GM19463 (cell line): ENCODE measurements around the gene RBM39.
"Not testable (repeated sequence)": the region's sequence is repeated elsewhere in the genome, so short reads cannot be mapped to it uniquely, and the experiment has no call there.

Experiments used
- ATAC-seq: cut with Tn5 transposase; IDR thresholded peaks from one replicate; pipeline ENCODE4 v1.9.1; 2021; ENCODE audit warnings: mild to moderate bottlenecking, moderate library complexity; ENCODE audit not compliant: unreplicated experiment

The RBM39 gene

DNA sequence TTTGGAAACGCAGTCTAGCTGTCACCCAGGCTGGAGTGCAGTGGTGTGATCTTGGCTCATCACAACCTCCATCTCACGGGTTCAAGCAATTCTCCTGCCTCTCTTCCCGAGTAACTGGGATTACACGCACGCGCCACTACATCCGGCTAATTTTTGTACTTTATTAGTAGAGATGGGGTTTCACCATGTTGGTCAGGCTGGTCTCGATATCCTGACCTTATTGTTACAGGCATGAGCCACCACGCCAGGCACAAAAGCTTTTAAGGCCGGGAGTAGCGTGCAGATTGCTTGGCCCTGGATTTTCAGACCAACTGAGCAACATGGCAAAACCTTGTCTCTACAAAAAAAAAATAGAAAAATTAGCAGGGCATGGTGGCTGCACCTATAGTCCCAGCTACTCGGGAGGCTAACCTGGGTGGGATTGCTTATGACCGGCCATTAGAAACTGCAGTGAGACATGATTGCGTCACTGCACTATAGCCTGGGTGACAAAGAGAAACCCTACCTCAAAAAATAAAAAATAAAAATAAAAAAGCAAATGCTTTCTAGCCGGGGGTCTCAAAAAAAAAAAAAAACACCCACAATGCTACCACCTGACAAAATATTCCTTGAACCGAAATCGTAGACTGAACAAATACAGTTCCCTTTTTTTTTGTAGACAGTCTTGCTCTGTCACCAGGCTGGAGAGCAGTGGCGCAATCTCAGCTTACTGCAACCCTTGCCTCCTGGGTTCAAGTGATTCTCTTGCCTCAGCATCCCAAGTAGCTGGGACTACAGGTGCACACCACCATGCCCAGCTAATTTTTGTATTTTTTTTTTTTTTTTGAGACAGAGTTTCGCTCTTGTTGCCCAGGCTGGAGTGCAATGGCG is 15.0 kb downstream of the RBM39 start:
- ATAC-seq: no peak

DNA sequence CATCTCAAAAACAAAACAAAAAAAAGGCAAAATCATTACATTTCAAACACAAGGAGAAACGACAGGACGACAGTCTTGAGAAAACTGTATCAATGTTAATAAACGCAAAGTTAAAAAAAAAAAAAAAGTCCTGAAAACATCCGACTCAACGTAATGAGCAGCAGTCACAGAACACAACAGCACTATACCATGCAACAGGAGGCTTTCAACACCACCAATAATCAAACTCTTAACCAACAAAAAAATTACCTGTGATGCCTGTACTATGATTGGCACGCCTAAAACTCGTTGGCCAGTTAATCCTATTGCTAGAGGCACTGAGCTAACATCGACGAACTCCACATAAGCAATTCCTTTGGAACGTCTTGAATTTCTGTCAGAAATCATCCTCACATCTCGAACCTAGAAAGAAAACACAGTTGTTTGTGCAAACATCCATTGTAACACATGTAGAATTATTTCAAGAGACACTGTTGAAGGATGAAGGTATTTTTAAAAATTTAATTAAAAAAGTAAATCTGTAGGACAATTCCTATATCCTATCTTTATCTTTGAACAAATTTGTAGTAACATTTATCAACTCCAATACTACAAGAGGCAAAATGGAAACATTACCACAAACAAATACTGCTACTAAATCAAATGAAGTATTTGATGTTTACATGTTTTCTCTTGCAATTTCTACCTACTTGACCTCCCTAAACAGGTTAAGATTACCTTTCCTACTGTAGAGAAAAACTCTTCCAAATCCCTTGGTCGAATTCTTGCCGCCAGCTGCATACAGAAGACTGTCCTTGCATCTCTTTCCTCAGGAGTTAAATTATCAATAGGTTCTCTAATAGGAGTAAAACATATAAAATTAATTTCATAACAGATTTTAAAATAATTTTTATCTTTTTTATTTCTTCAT is 17.5 kb downstream of the RBM39 start:
- ATAC-seq: no peak

DNA sequence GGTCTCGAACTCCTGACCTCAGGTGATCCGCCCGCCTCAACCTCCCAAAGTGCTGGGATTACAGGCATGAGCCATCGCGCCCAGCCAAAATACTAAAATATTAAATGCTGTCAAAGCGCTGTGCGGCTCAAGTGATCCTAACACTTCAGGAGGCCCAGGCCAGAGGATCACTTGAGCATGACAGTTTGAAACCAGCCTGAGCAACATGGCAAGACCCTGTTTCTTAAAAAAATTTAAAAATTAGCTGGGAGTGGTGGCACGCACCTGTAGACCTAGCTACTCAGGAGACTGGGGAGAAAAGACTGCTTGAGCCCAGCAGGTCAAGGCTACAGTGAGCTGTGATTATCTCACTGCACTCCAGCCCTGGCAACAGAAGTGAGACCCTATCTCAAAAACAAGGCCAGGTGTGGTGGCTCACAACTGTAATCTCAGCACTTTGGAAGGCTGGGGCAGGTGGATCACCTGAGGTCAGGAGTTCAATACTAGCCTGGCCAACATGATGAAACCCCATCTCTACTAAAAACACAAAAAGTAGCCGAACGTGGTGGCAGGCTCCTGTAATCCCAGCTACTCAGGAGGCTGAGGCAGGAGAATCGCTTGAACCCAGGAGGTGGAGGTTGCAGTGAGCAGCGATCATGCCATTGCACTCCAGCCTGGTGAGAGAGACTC is 18.3 kb downstream of the RBM39 start:
- ATAC-seq: not testable (repeated sequence)

DNA sequence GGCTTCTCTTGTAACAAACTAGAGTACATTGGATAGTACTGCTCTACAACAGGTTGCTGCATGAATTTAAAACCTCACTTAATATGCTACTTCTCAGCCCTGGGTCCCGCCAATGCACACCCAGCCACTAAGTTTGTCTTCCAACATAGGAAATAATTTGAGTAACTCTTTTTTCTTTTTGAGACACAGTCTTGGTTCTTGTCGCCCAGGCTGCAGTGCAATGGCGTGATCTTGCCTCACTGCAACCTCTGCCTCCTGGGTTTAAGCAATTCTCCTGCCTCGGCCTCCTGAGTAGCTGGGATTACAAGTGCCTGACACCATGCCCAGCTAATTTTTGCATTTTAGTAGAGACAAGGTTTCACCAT is 18.8 kb downstream of the RBM39 start:
- not testable (repeated sequence) for ATAC-seq

DNA sequence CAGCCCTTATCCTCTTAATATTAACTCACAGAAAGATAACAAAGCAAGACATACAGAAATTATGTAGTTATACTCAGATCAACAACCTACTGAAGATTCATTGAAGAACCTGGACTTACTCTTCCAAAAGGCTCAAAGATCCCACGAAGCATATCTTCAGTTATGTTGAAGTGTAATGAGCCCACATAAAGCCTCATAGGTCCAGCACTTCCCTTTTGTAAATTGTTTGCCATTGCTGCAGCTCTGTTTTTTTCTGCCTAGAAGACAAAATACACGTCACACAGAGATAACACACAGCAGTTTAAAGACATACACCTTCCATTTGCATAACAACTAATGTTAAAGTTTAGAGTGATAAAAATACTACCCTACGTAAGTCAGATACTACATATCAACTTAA is 20.4 kb downstream of the RBM39 start:
- no peak for ATAC-seq

DNA sequence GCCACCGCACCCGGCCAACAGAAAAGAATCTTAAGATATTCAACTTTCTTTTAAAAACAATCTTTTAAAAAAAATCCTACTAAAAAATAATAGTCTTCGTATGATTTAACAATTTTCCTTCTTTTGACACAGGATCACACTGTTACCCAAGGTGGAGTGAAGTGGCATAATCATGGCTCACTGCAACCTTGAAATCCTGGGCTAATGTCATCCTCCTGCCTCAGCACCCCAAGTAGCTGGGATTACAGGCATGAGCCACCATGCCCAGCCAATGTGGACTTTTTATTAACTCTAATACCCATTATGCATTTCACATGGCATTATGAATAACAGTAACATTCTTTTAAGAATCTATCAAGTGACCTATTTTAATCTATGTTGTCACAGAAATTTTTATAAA is 20.8 kb downstream of the RBM39 start:
- no peak for ATAC-seq

DNA sequence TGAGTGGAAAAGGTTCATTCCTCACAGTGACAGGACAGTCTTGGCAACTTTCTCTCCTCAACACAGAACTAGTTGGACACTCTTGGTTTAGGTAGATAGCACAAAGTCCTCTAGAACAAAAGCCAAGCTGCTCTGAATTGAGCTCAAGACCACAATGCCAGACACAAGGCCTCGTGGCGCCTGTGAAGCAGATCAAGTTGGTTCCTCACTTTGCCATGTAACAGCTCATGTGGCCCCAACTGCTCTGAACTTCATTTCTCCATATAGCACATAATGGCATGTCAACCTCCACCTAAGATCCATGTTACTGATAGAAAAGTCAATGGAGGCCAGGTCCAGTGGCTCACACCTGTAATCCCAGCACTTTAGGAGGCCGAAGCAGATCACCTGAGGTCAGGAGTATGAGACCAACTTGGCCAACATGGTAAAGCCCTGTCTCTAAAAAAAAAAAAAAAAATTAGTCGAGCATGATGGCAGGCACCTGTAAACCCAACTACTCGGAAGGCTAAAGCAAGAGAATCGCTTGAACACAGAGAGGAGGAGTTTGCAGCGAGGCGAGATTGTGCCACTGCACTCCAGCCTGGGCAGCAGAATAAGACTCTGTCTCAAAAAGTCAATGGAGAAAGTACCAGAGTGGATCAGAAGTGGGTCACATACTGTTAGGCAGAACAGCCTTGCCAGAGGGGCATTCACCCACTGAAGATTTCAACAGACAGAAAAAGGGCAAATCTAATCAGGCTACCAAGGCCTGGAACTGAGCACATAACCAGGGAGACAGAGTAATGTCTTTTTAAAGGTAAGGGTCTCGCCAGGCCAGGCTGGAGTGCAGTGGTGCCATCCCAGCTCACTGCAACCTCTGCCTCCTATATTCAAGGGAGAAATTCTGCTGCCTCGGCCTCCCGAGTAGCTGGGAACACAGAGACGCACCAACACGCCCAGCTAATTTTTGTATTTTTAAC is 21.6 kb downstream of the RBM39 start:
- no peak for ATAC-seq

DNA sequence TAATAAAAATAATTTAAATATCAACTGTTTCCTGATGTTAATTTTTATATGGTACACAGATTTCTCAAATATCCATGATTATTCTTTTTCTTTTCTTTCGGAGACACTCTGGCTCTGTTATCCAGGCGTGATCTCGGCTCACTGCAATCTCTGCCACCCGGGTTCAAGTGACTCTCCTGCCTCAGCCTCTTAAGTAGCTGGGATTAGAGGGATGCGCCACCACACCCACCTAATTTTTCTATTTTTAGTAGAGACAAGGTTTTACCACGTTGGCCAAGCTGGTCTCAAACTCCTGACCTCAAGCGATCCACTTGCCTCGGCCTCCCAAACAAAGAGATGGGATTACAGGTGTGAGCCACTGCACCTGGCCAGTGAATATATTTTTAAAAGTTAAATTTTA is 22.3 kb downstream of the RBM39 start:
- ATAC-seq: no peak

DNA sequence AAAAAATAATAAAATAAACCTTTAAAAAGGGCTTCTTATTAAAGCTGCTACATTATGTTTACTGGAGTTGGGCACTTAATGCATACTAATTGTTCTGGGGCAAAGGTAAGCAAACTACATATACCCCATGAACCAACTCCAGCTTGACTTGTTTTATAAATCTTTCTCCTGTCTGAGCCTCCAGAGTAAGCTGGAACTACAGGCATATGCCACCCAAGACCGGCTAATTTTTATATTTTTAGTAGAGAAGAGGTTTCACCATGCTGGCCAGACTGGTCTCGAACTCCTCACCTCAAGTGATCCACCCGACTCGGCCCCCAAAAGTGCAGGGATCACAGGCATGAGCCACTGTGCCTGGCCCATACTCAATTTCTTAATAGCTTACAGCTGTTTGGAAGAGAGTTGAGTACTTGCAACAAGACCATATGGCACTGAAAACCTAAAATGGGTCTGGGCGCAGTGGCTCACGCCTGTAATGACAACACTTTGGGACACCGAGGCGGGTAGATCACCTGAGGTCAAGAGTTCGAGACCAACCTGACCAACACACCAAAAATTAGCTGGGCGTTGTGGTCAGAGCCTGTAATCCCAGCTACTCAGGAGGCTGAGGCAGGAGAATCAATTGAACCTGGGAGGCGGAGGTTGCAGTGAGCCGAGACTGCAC is 23.0 kb downstream of the RBM39 start:
- ATAC-seq: no peak

DNA sequence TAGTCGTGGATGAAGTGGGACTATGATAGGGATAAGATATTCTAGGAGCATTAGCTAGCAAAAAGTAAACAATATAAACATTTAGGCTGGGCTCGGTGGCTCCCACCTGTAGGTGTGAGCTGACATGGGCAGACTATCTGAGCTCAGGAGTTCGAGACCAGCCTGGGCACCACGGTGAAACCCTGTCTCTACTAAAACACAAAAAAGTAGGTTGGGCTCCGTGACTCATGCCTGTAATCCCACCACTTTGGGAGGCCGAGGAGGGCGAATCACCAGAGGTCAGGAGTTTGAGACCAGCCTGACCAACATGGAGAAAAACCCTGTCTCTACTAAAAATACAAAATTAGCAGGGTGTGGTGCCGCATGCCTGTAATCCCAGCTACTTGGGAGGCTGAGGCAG is 23.7 kb downstream of the RBM39 start:
- ATAC-seq: not testable (repeated sequence)

DNA sequence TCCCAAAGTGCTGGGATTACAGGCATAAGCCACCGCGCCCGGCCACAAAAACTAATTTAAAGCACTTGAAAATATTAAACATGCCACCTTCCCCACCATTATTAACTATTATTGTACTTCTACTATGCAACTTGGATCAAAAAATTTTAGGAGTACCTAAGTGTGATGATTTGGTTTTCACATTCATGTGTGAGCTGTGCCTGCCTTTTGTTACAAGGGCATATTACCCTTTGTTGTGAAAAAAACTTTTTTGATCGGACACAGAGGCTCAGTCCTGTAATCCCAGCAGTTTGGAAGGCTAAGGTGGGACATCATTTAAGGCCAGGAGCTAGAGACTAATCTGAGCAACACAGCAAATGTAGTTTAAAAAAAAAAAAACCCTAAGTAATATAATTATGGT is 25.7 kb downstream of the RBM39 start:
- no peak for ATAC-seq

DNA sequence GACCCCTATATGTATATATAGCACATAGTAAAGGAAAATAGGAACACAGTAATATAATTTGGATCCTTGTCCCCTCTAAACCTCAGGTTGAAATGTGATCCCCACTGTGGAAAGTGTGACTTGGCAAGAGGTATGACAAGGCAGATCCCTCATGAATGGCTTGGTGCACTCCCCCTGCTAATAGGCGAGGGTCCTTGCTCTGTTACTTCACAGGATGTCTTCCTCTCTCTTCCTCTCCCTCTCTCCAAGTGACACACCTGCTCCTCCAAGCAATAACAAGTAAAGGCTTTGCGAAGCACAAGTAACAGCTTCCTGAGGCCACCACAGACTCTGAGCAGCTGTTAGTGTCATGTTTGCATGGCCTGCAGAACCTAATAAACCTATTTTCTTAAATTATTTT is 26.4 kb downstream of the RBM39 start:
- ATAC-seq: no peak

DNA sequence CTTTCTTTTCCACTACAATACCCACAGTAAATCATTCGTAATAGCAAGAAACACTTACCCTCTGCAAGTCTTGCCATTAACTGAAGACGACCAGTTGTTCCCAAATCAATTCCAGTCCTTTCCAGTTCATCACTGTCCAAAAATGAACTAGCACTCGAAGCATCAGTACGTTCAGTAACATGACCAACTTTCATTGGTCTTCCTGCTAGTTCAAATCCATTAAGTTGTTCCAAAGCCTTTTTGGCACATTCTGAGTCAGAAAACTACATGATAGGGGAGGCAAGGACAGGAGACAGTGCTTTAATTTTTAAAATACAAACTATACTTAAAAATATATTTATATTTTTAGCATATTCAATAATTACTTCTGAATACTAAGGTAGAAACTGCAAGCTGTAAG is 27.9 kb downstream of the RBM39 start:
- no peak for ATAC-seq

DNA sequence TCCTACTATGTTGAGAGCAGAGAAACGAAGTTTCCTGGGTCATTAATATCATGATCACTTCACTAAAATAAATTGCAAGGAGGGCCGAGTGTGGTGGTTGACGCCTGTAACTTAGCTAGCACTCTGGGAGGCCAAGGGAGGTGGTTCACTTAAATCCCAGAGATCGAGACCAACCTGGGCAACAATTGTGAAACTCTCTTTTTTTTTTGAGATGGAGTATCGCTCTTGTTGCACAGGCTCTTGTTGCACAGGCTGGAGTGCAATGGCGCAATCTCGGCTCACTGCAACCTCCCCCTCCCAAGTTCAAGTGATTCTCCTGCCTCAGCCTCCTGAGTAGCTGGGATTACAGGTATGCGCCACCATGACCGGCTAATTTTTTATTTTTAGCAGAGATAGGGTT is 28.9 kb downstream of the RBM39 start:
- ATAC-seq: not testable (repeated sequence)

DNA sequence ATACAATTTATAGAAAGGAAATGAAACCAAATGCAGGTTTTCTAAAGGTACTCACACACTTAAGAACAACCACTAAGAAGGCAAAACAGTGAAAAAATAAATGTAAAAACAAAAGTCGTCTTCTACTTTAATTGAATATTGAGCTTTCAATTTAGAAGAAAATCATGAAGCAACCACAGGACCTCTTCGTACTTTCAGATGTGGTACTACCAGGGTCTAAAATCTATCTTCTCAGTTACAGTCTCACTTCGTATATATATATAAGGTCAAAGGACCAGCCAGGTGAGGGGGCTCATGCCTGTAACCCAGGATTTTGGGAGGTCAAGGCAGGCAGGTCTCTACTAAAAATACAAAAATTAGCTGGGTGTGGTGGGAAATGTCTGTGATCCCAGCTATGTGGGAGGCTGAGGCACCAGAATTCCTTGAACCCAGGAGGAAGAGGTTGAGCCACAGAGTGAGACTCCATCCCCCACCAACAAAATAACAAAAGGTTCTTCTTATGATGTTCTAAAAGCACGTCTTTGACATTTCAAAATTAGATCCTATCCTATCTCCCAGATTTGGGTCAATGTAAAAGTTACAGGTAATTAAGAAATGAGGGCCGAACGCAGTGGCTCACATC is 30.4 kb downstream of the RBM39 start:
- no peak for ATAC-seq

DNA sequence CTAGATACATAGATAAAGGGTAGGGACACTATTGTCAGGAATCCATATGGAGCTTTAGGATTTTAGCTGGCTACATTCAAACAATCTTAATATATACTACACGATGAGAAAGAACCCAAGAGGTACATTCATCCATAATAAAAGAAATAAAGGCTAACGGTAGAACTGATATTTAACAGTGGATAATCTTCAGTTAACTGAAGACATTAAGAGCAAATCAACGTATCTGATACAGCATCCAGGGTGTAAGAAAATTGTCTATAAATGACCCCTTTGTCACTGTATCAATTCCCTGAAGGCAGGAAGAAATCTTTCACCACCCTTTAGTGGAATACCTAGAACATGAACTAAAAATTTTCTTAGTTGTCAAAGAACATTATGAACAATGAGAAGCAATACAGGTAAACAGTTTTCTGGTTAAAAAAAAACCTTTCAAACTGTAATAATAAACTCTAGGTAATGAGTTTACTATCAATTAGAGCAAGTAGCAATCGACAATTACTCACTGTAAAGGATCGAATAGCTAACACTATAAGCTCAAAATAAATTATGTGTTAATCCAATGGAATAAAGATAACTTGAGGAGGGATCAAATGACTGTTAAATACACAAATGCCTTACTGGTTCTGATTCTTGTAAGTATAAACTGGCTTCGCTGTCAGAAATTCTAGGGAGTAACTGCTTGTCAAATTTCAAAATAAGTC is 31.0 kb downstream of the RBM39 start:
- ATAC-seq: no peak

DNA sequence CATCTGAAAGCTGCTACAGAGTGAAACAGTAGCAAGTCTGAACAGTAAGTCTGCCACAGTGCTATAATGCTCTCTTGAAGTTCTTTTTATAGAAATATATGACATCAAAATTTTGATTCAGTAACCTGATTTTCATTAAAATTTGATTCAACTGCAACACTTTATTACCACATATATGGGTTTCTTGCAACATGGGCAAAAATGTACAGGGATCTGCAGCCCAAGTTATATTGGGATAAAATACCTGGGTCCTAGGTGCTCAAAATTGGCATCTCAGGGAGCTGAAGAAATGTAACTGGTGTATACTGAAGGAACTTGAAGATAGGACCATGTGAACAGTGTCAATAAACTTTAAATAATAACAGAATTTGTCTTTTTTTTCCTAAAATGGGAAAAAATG is 32.0 kb downstream of the RBM39 start:
- no peak for ATAC-seq

DNA sequence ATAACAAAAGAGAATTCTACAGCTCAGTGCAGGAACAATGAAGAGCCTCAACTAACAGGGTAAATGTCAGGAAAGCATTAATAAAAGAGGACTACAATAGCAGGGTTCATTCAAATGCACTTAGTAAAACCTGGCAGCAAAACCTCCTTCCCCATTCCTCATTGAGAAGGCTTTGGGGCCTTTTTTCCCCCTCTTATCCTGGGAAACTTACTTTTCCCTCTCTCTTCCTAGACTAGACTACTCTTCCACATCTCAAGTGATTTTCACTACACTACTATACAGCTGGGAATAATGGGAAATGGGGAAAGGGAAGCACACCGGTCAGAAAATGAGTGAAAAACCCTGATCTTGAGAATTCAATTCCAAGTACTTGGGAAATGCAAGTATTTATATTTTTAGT is 32.8 kb downstream of the RBM39 start:
- ATAC-seq: no peak

DNA sequence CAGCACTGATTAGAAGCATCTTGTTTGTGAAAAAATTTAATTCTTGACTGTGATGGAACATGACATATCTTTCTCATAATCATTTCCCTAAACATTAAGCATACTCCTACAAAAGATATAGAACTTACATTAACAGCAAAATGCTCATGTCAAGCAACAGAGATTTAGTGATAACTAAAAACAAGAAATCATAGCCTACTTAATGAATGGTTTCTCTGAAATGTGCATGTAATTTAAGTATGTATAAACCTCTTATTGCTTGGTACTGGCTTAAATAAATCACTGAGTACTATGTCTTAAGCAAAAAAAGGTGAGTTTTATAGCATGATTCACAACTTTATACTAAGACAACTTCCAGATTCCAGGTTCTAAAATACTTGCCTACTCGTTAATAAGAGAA is 33.6 kb downstream of the RBM39 start:
- ATAC-seq: no peak
